Stimulated activated CD4-positive, alpha-beta T cell treated with anti-CD3 and anti-CD28 coated beads, Interleukin-1b, Interleukin-23, amount 100 ng/mL, for 4 hours (primary cell): ENCODE data around the gene EXOC4.
"Not testable (repeated sequence)": the region's sequence is repeated elsewhere in the genome, so short reads cannot be mapped to it uniquely, and the experiment has no call there.

Experiments used
- DNase-seq, 2 donors: peaks; one replicate each; pipeline ENCODE4 v3.0.0-alpha.2; 2020; ENCODE audit warnings: low read depth in 2 of 2

Gene EXOC4

GRCh38 chr7:133869556-133869955 is 616.7 kb downstream of the EXOC4 start:
- no peak for DNase-seq

GRCh38 chr7:133871757-133872156 is 618.9 kb downstream of the EXOC4 start:
- DNase-seq = no peak

GRCh38 chr7:133873187-133873586 is 620.3 kb downstream of the EXOC4 start:
- no peak for DNase-seq

- DNase-seq = no peak
Measured at GRCh38 chr7:133873631-133874030, 620.8 kb downstream of the EXOC4 start.

GRCh38 chr7:133883591-133883990 is 630.7 kb downstream of the EXOC4 start:
- no peak for DNase-seq

GRCh38 chr7:133885213-133885612 is 632.3 kb downstream of the EXOC4 start:
- no peak for DNase-seq

- DNase-seq = no peak
Measured at GRCh38 chr7:133886086-133886485, 633.2 kb downstream of the EXOC4 start.

GRCh38 chr7:133886797-133887196 is 633.9 kb downstream of the EXOC4 start:
- no peak for DNase-seq

- no peak for DNase-seq
Measured at GRCh38 chr7:133887459-133887858, 634.6 kb downstream of the EXOC4 start.

- no peak for DNase-seq
Measured at GRCh38 chr7:133888061-133888930, 635.4 kb downstream of the EXOC4 start.

- no peak for DNase-seq
Measured at GRCh38 chr7:133904776-133905175, 651.9 kb downstream of the EXOC4 start.

- DNase-seq = not testable (repeated sequence)
Measured at GRCh38 chr7:133906553-133906952, 653.7 kb downstream of the EXOC4 start.

GRCh38 chr7:133910761-133911160 is 657.9 kb downstream of the EXOC4 start:
- no peak for DNase-seq

- no peak for DNase-seq
Measured at GRCh38 chr7:133911724-133912123, 658.8 kb downstream of the EXOC4 start.

GRCh38 chr7:133912916-133913697 is 660.2 kb downstream of the EXOC4 start:
- DNase-seq = no peak

GRCh38 chr7:133916621-133917020 is 663.7 kb downstream of the EXOC4 start:
- no peak for DNase-seq

GRCh38 chr7:133919810-133920209 is 666.9 kb downstream of the EXOC4 start:
- DNase-seq = no peak

GRCh38 chr7:133921635-133922182 is 668.8 kb downstream of the EXOC4 start:
- DNase-seq = no peak

- no peak for DNase-seq
Measured at GRCh38 chr7:133923974-133924373, 671.1 kb downstream of the EXOC4 start.

GRCh38 chr7:133931053-133931452 is 678.2 kb downstream of the EXOC4 start:
- DNase-seq = no peak

GRCh38 chr7:133932591-133932990 is 679.7 kb downstream of the EXOC4 start:
- DNase-seq = no peak

- DNase-seq = no peak
Measured at GRCh38 chr7:133934262-133934976, 681.5 kb downstream of the EXOC4 start.
